ENCODE measurements around the gene ZBTB21. TPM values are rescaled to one million over a fixed set of nuclear protein-coding genes. Genes with fewer than 3 reads are reported as not detected.

The ZBTB21 gene
- total RNA-seq, 4 donors from 2014 or later: 2.8 to 29.9 (median 14.4) TPM

GRCh38 chr21:41954654-41955499 is 55.3 kb downstream of the ZBTB21 start:
- no peak for TF ChIP-seq POLR2A (IDR thresholded peaks at IDR 0.05)
- TF ChIP-seq, protein P1, sequence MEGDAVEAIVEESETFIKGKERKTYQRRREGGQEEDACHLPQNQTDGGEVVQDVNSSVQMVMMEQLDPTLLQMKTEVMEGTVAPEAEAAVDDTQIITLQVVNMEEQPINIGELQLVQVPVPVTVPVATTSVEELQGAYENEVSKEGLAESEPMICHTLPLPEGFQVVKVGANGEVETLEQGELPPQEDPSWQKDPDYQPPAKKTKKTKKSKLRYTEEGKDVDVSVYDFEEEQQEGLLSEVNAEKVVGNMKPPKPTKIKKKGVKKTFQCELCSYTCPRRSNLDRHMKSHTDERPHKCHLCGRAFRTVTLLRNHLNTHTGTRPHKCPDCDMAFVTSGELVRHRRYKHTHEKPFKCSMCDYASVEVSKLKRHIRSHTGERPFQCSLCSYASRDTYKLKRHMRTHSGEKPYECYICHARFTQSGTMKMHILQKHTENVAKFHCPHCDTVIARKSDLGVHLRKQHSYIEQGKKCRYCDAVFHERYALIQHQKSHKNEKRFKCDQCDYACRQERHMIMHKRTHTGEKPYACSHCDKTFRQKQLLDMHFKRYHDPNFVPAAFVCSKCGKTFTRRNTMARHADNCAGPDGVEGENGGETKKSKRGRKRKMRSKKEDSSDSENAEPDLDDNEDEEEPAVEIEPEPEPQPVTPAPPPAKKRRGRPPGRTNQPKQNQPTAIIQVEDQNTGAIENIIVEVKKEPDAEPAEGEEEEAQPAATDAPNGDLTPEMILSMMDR (IDR thresholded peaks at IDR 0.05): no peak
- no peaks in the 10 kb centered on the region for H3K9me3 ChIP-seq
- peak overlapping the region in 1 of 2 donors; percentile 76 for H3K27ac ChIP-seq
- intact Hi-C loops (cut with DNase I; ENCODE audit: low total_unique reads): loop anchor here (5.0 to 10.0 kb wide), 2 partner anchors 50 to 78 kb away; partner anchors contain the start of gene PRDM15
- peaks cover 0 to 3% of the 10 kb centered on the region in 2 donors for H3K4me1 ChIP-seq
- no peaks in the 10 kb centered on the region for H3K36me3 ChIP-seq
- no peak overlapping the region for H3K4me3 ChIP-seq
- DNase-seq: no peak
- no peaks in the 10 kb centered on the region for H3K27me3 ChIP-seq

GRCh38 chr21:41953831-41954653 is 56.1 kb downstream of the ZBTB21 start, which contains the start of gene C2CD2:
TSS of gene C2CD2 (minus strand) at chr21:41954018. CDS start at chr21:41953648, 370 bp downstream.
- intact Hi-C loops (cut with DNase I; ENCODE audit: low total_unique reads): loop anchor here (5.0 to 10.0 kb wide), 2 partner anchors 51 to 77 kb away; partner anchors contain the start of gene PRDM15
- H3K4me3 ChIP-seq: peak within 1 kb of the TSS; percentile 21 to 72
- H3K9me3 ChIP-seq: no peaks in the 10 kb centered on the region
- H3K36me3 ChIP-seq: no peaks in the 10 kb centered on the region
- peak; percentile 66 to 75 for DNase-seq
- H3K27ac ChIP-seq: peak within 1 kb of the TSS; percentile 81
- peaks cover 0 to 3% of the 10 kb centered on the region in 2 donors for H3K4me1 ChIP-seq
- no peaks in the 10 kb centered on the region for H3K27me3 ChIP-seq
- peak; percentile 46 to 69 for TF ChIP-seq POLR2A (IDR thresholded peaks at IDR 0.05)
- TF ChIP-seq, protein P1 (IDR thresholded peaks at IDR 0.05): no peak

GRCh38 chr21:41953249-41953830 is 56.8 kb downstream of the ZBTB21 start:
- Histone ChIP-seq H3K27ac (peak overlapping the region; percentile 81), H3K4me1 (peaks cover 0 to 4% of the 10 kb centered on the region in 2 donors), H3K27me3 (no peaks in the 10 kb centered on the region), H3K4me3 (peak overlapping the region; percentile 21 to 72), H3K9me3 (no peaks in the 10 kb centered on the region), H3K36me3 (no peaks in the 10 kb centered on the region)
- TF ChIP-seq POLR2A (IDR thresholded peaks at IDR 0.05): no peak
- TF ChIP-seq, protein P1 (IDR thresholded peaks at IDR 0.05): no peak
- peak in 1 of 2 donors; percentile 35 for DNase-seq
- intact Hi-C loops (cut with DNase I; ENCODE audit: low total_unique reads): loop anchor here (5.0 to 10.0 kb wide), 2 partner anchors 51 to 76 kb away; partner anchors contain the start of gene PRDM15

GRCh38 chr21:41952568-41953248 is 57.5 kb downstream of the ZBTB21 start:
- Histone ChIP-seq H3K27ac (peak overlapping the region; percentile 81), H3K36me3 (no peaks in the 10 kb centered on the region), H3K4me3 (peak overlapping the region; percentile 21 to 72), H3K4me1 (peaks cover 0 to 8% of the 10 kb centered on the region in 2 donors), H3K27me3 (no peaks in the 10 kb centered on the region), H3K9me3 (no peaks in the 10 kb centered on the region)
- intact Hi-C loops (cut with DNase I; ENCODE audit: low total_unique reads): loop anchor here (5.0 to 10.0 kb wide), 2 partner anchors 52 to 75 kb away; partner anchors contain the start of gene PRDM15
- no peak for TF ChIP-seq POLR2A (IDR thresholded peaks at IDR 0.05)
- TF ChIP-seq, protein P1 (IDR thresholded peaks at IDR 0.05): no peak
- no peak for DNase-seq
